Adipocyte (in vitro differentiated cells): ENCODE data around the gene ZNF425.
"Not testable (repeated sequence)": the region's sequence is repeated elsewhere in the genome, so short reads cannot be mapped to it uniquely, and the experiment has no call there.

Experiments used
- DNase-seq: peaks from one replicate; pipeline ENCODE4 v3.0.0-alpha.2; 2015; ENCODE audit warnings: low read depth
- H3K27me3 ChIP-seq: replicated peaks from 2 replicates; pipeline ENCODE4 v1.7.0; 2013; ENCODE audit warnings: mild to moderate bottlenecking, low read length, moderate library complexity; ENCODE audit not compliant: control insufficient read depth, insufficient read depth
- H3K36me3 ChIP-seq: 2 replicates; pipeline ENCODE4 v1.7.0; 2013; ENCODE audit warnings: low read length, mild to moderate bottlenecking, moderate library complexity; ENCODE audit not compliant: control insufficient read depth, insufficient read depth, severe bottlenecking
- H3K4me1 ChIP-seq: 2 replicates; pipeline ENCODE4 v1.7.0; 2013; ENCODE audit warnings: mild to moderate bottlenecking, low read length, moderate library complexity; ENCODE audit not compliant: control insufficient read depth, insufficient read depth
- H3K4me3 ChIP-seq: 2 replicates; pipeline ENCODE4 v1.7.0; 2013; ENCODE audit warnings: mild to moderate bottlenecking, low read length, moderate library complexity
- H3K9ac ChIP-seq: 2 replicates; pipeline ENCODE4 v1.7.0; 2013; ENCODE audit warnings: mild to moderate bottlenecking, low read length, moderate library complexity
- H3K9me3 ChIP-seq: 2 replicates; pipeline ENCODE4 v1.7.0; 2013; ENCODE audit warnings: mild to moderate bottlenecking, low read length, moderate library complexity; ENCODE audit not compliant: control insufficient read depth

Gene ZNF425

DNA sequence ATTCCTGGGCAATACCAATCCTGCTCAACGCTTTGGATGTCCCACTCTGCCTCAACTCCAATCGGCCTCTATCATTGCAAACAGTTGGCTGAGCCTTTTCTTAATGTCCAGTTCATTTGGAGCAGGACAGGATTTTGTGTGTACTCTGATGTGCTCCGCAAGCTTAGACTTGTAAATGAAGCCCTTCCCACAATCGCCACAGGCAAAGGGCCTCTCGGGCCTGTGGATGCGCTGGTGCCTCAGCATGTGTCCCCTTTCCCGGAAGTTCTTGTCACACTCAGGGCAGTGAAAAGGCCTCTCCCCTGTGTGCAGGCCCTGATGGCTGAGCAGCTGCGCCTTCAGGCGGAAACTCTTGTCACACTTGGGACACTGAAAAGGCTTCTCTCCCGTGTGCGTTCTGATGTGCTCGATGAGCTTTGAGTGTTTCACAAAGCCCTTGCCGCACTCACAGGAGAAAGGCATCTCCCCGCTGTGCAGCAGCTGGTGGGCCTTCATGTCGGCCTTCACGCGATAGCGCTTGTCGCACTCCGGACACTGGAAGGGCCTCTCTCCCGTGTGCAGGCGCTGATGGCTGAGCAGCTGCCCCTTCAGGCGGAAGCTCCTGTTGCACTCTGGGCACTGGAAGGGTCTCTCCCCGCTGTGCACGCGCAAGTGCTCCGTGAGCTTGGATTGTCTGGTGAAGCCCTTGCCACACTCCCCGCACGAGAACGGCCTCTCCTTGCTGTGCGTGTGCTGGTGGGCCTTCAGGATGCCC is 55.6 kb downstream of the ZNF425 start:
- Histone ChIP-seq H3K36me3 (peaks cover 35% of the 10 kb centered on the region), H3K9me3 (no peaks in the 10 kb centered on the region), H3K9ac (no peak overlapping the region), H3K4me3 (no peak overlapping the region), H3K4me1 (no peaks in the 10 kb centered on the region), H3K27me3 (no peaks in the 10 kb centered on the region)
- no peak for DNase-seq

DNA sequence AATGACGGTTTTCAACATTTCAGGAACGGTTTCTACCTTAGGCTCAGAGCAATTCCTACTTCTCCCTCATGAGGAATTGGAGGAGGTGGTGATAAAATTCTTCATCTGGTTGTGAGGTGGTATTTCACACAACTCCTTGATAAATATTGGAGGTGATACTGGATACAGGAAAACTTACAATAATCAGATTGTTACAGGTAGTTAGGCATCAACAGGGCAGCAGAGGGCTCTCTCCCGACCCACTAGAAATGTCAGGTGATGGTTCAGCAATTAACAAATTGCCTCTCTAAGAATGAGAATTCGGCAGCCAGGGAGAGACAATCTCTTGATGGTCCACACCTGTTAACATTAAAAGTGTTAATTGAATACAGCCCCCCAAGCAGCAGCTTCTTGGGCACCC is 58.3 kb downstream of the ZNF425 start:
- Histone ChIP-seq H3K36me3 (peaks cover 33% of the 10 kb centered on the region), H3K9ac (no peak overlapping the region)

DNA sequence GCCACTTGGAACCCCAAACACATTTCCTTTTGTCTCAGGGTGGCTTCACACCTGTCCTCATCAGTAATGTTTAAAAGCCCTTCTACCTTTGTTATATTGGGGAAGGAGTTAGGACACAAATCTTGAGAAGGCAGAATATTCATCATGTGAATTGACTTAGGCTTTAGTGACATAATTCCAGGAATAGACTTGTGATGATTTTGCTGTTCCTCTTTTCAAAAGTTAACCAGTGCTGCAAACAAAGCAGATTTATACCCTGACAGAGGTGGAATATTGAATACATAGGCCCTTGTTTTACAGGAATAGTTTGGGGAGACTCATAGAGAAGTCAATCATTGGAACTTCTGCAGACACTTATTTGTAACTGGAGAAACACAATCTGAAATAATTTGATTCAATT is 62.6 kb downstream of the ZNF425 start:
- Histone ChIP-seq H3K27me3 (no peaks in the 10 kb centered on the region), H3K4me1 (no peaks in the 10 kb centered on the region), H3K4me3 (no peak overlapping the region), H3K9me3 (no peaks in the 10 kb centered on the region), H3K9ac (no peak overlapping the region), H3K36me3 (peaks cover 5% of the 10 kb centered on the region)
- DNase-seq: no peak

More for the DNA sequence above, 58.3 kb downstream of the ZNF425 start:
- H3K4me1 ChIP-seq: no peaks in the 10 kb centered on the region
- H3K9me3 ChIP-seq: no peaks in the 10 kb centered on the region
- H3K27me3 ChIP-seq: no peaks in the 10 kb centered on the region
- H3K4me3 ChIP-seq: no peak overlapping the region
- DNase-seq: no peak

DNA sequence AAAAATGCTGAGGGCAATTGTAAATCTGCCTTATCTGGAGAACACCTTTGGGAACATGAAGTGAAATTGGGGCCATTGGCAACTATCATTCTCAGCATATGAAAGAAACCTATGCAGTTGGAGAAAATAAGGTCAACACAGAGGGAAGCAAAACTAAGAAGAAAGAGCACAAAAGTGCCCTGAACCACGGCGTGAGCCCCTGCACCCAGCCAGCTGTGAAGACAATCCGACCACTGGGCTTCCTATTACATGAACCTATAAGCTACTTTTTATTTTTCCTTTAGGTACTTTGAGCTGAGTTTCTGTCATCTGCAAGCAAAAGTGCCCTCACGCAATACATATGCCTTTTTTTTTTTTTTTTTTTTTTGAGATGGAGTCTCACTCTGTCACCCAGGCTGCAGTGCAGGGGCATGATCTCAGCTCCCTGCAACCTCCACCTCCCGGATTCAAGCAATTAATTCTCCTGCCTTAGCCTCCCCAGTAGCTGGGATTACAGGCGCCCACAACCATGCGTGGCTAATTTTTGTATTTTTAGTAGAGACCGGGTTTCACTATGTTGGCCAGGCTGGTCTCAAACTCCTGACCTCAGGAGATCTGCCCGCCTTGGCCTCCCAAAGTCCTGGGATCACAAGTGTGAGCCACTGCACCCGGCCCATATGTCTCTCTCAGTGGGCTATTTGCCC is 63.8 kb downstream of the ZNF425 start:
- H3K27me3 ChIP-seq, H3K4me1 ChIP-seq, H3K4me3 ChIP-seq, DNase-seq, H3K36me3 ChIP-seq, H3K9ac ChIP-seq, H3K9me3 ChIP-seq: not testable (repeated sequence)

DNA sequence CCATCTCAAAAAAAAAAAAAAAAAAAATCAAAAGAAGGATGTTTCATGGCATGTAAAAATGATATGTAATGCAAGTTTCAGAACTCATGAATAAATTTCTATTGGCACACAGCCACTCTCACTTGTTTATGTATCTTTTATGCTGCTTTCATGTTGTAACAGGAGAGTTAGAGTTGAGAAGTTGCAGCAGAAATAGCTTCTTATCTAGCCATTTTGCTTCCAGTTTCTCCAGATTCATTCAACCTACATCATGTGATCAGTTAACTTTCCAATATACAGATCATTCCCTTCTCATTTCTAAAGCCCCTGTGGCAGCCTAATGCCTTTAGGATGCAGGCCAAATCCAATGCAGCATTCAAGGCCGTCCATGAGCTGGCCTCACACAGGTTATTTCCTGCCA is 66.0 kb downstream of the ZNF425 start:
- H3K36me3 ChIP-seq: no peaks in the 10 kb centered on the region
- H3K27me3 ChIP-seq: no peaks in the 10 kb centered on the region
- peak; percentile 23 for DNase-seq
- H3K9me3 ChIP-seq: no peaks in the 10 kb centered on the region
- H3K9ac ChIP-seq: no peak overlapping the region
- H3K4me3 ChIP-seq: no peak overlapping the region
- H3K4me1 ChIP-seq: no peaks in the 10 kb centered on the region

DNA sequence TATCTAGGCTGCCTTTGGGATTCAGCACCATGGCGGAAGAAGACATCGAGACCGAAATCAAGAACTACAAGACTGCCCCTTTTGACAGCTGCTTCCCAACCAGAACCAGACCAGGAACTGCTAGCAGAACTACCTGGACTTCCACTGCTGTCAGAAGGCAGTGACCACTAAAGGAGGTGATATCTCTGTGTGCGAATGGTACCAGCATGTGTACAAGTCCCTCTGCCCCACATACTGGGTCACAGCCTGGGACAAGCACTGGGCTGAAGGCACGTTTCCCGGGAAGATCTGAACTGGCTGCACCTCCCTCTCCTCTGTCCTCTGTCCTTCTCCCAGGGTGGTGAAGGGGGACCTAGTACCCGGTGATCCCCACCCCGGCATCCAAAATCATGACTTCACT is 72.2 kb downstream of the ZNF425 start:
- H3K27me3 ChIP-seq: peaks cover 4% of the 10 kb centered on the region
- no peak overlapping the region for H3K4me3 ChIP-seq
- no peak for DNase-seq
- no peak overlapping the region for H3K9ac ChIP-seq
- no peaks in the 10 kb centered on the region for H3K9me3 ChIP-seq
- H3K4me1 ChIP-seq: no peaks in the 10 kb centered on the region
- no peaks in the 10 kb centered on the region for H3K36me3 ChIP-seq

DNA sequence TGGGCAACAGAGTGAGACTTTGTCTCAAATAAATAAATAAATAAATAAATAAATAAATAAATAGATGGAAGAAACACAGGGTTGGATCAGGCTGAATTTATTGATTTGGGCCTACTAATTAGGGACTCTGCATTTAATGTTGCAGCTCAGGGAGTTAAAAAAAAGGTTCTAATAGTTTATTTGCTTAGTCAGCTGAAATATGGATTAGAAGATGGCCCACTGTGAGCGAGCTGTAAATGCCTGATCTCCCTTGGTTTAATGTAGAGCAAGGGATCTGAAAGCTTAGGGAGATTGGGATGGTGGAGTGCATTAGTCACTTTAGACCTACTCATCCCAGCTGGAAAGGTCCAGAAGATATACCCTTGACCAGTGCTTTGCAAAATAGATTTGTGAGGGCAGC is 72.7 kb downstream of the ZNF425 start:
- H3K4me1 ChIP-seq: no peaks in the 10 kb centered on the region
- H3K4me3 ChIP-seq: no peak overlapping the region
- H3K36me3 ChIP-seq: no peaks in the 10 kb centered on the region
- peaks cover 4% of the 10 kb centered on the region for H3K27me3 ChIP-seq
- no peaks in the 10 kb centered on the region for H3K9me3 ChIP-seq
- H3K9ac ChIP-seq: no peak overlapping the region
- DNase-seq: no peak
